ENCODE results near the gene PLAC1. TPM values are rescaled to one million over a fixed set of nuclear protein-coding genes. Genes with fewer than 3 reads are reported as not detected.

The PLAC1 gene
- total and polyA plus RNA-seq, 2 donors = 0.23 to 14.5 TPM

DNA sequence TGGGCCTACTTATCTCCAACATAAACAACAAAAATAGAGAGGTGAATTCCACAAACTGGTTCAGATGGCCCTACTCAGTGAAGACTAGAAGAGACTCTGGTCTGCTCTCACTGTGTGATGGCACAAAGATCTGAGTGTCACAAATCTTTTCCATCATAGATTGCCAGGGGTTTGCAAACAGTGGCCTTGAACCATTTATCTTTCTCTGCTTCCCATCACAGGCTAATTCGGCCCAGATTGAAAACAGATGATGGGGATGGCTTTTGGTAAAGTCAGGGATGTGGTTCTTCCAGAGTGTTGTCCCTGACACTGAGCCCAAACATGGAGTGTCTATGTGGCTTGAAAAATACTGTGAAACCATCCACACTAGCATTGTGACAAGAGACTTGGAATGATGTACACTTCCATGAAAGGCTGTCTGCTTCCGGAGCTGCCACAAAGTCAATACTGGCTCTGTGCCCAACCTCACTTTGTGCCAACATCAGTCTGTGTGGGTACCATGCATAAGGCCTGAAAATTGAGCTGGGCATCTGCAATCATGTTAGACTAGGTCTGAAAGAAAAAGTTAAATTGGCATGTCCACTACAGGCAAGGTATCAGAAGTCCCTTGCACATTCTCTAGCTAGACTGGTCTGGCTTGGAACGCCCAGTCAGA is 25.2 kb upstream of the PLAC1 start:
- WGBS = 85% methylated on average over 3 of the region's 3 CpGs
- Histone ChIP-seq H3K4me1 (ENCODE audit: insufficient read depth) (no peaks in the 10 kb centered on the region), H3K36me3 (ENCODE audit: insufficient read depth) (no peaks in the 10 kb centered on the region), H3K4me3 (ENCODE audit: low read depth, low read length) (no peak overlapping the region), H3K27ac (ENCODE audit: low read depth) (no peak overlapping the region)
- DNase-seq (ENCODE audit: extremely low spot score) = no peak

DNA sequence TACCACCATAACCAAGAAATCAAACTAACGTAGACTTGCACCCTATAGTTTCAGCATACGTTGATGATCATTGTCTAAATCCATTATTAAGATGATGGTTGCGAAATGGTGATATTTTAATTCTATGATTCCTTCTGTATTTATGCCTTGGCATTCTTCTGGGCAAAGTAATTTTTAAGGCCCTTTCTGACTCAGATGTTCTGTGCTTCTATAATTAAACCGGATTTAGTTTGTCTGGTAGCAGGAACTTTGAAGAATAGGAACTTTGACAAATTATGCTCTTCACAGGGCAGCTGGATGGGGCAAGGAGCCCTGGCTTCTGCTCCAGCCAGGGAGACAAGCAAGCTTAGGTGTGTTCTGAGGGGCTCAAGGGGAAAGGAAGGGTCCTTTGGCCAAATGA is 23.8 kb upstream of the PLAC1 start:
- Histone ChIP-seq H3K27ac (ENCODE audit: low read depth) (no peak overlapping the region), H3K36me3 (ENCODE audit: insufficient read depth) (no peaks in the 10 kb centered on the region), H3K4me1 (ENCODE audit: insufficient read depth) (no peaks in the 10 kb centered on the region), H3K4me3 (ENCODE audit: low read depth, low read length) (no peak overlapping the region)
- 89% methylated on average over 4 of the region's 4 CpGs for WGBS
- DNase-seq (ENCODE audit: extremely low spot score) = no peak

DNA sequence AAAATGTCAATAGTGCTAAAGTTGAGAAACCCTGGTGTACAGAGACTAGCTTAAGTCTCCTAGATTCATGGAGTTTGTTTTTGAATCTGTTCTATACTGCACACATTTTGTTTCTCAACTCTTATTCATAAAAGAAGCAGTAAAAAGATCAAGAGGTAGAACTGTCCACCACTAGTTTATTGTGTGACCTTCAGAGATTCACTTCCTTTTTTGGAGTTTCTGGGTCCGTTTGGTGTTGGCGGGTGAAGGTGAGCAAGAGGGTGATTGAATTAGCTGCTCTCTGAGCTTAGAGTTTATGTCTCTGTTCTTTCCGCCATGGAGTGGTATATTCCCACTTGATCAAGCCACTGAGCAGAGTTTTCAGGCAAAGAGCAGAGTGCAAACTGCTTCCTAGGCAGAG is 21.4 kb upstream of the PLAC1 start:
- H3K27ac ChIP-seq (ENCODE audit: low read depth) = no peak overlapping the region
- DNase-seq (ENCODE audit: extremely low spot score) = no peak
- H3K4me1 ChIP-seq (ENCODE audit: insufficient read depth) = no peaks in the 10 kb centered on the region
- H3K4me3 ChIP-seq (ENCODE audit: low read depth, low read length) = no peak overlapping the region
- H3K36me3 ChIP-seq (ENCODE audit: insufficient read depth) = no peaks in the 10 kb centered on the region
- WGBS = 82% methylated on average over 3 of the region's 3 CpGs

DNA sequence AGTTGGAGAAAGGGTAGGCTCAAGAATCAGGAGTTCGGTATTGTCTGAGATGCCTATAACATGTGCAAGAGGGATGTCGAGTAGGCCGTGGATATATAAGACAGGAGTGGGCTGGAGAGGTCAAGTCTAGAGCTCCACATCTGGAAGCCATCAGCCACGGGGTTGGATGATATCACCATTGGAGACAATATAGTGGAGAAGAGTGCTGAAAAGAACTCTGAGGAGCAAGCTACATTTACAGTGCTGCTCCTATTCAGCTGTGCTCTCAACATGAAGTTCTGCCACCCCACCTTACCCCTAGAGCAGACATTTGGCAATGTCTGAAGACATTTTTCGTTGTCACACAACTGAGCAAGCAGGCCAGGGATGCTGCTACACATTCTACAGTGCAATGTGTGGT is 20.9 kb upstream of the PLAC1 start:
- Histone ChIP-seq H3K4me3 (ENCODE audit: low read depth, low read length) (no peak overlapping the region), H3K36me3 (ENCODE audit: insufficient read depth) (no peaks in the 10 kb centered on the region), H3K4me1 (ENCODE audit: insufficient read depth) (no peaks in the 10 kb centered on the region), H3K27ac (ENCODE audit: low read depth) (no peak overlapping the region)
- 57% methylated on average over 5 of the region's 5 CpGs for WGBS
- no peak for DNase-seq (ENCODE audit: extremely low spot score)

DNA sequence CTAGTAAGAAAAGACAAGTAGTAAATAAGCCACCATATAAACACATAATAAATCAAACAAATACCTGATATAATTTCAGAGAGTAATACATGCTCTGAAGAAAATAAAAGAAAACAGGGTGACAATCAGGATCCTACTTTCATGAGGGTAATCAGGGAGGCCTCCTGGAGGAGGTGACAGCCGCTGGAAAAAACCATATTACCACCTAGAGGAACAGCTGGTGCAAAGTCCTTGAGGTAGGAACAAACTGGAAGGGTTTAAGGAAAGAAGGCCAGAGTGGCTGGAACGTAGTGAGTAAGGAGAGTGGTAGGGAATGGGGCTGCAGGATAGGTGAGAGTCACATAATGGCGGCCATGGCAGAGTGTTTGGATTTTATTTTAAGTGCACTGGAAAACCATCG is 19.1 kb upstream of the PLAC1 start:
- no peak for DNase-seq (ENCODE audit: extremely low spot score)
- WGBS = 98% methylated on average over 4 of the region's 4 CpGs

DNA sequence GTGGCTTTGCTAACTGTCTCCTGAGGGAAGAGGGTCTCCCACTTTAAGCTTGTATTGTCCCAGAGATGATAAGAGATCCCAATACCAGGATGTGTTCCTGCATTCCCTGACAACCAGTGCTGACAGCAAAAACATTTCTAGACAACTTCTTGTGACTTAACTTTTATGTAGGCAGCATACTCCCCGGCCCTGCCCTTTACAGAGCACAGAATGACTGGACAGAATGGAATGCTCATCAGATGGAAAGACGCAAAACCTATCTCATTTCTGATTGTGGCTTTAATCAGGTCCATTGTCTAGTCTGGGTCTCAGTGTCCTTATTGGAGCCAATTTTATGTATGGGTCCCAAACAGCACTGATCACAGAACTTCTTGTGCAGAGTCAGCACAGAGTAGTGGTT is 18.2 kb upstream of the PLAC1 start:
- 29% methylated on average over 2 of the region's 2 CpGs for WGBS
- no peak for DNase-seq (ENCODE audit: extremely low spot score)

More for the DNA sequence above, 19.1 kb upstream of the PLAC1 start:
- Histone ChIP-seq H3K36me3 (ENCODE audit: insufficient read depth) (no peaks in the 10 kb centered on the region), H3K4me3 (ENCODE audit: low read depth, low read length) (no peak overlapping the region), H3K27ac (ENCODE audit: low read depth) (no peak overlapping the region), H3K4me1 (ENCODE audit: insufficient read depth) (no peaks in the 10 kb centered on the region)

DNA sequence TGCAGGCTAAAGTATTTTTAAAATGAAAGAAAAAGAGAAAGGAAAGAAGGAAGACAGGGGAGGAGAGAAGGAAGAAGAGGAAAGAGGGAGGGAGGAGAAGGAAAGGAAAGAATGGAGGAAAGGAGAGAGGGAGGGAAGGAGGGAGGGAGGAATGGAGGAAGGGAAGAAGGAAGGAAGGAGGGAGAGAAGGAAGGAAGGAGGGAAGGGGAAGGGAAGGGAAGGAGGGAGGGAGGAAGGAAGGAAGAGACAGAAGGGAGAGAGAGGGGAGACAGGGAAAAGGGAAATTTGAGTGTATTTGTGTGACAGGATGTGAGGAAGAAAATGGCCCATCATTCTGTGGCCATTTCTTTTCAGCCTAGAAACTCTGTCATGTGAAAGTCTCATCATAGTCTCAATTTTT is 14.9 kb upstream of the PLAC1 start:
- no peak for DNase-seq (ENCODE audit: extremely low spot score)
- Histone ChIP-seq H3K4me3 (ENCODE audit: low read depth, low read length) (no peak overlapping the region), H3K27ac (ENCODE audit: low read depth) (no peak overlapping the region), H3K4me1 (ENCODE audit: insufficient read depth) (no peaks in the 10 kb centered on the region), H3K36me3 (ENCODE audit: insufficient read depth) (no peaks in the 10 kb centered on the region)

More for the DNA sequence above, 18.2 kb upstream of the PLAC1 start:
- Histone ChIP-seq H3K27ac (ENCODE audit: low read depth) (no peak overlapping the region), H3K4me1 (ENCODE audit: insufficient read depth) (no peaks in the 10 kb centered on the region), H3K4me3 (ENCODE audit: low read depth, low read length) (no peak overlapping the region), H3K36me3 (ENCODE audit: insufficient read depth) (no peaks in the 10 kb centered on the region)

DNA sequence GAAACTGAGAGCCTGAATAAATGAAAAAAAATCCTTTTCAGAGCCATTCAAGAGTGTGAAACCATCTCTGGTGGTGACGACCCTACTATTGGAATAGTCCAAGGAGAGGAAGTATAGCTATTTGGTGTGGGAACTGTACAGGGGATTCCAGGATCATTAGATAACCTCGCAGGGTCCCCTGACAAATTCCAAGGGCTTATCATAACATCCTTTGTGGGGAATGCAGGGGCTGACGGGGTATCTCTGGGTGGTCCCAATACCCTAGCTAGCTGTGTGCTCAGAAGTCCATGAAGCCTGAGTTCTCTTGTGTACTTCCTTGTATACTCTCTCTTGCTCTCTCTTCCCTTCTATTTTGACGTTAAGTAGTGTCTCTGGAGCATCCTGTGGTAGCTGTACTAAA is 13.8 kb upstream of the PLAC1 start:
- DNase-seq (ENCODE audit: extremely low spot score) = no peak
- Histone ChIP-seq H3K4me1 (ENCODE audit: insufficient read depth) (no peaks in the 10 kb centered on the region), H3K36me3 (ENCODE audit: insufficient read depth) (no peaks in the 10 kb centered on the region), H3K4me3 (ENCODE audit: low read depth, low read length) (no peak overlapping the region), H3K27ac (ENCODE audit: low read depth) (no peak overlapping the region)
- WGBS = 88% methylated on average over 4 of the region's 4 CpGs

DNA sequence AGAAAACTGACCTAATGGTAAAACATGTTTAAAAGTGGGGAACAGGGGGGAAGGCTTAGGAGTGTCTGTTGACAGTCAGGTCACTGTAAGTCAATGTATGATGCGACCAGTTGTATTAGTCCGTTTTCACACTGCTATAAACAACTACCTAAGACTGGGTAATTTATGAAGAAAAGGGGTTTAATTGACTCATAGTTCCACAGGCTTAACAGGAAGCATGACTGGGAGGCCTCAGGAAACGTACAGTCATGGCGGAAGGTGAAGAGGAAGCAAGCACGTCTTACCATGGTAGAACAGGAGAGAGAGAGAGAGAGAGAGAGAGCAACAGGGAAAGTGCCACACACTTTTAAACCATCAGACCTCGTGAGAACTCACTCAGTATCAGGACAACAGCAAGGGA is 13.0 kb upstream of the PLAC1 start:
- WGBS = 82% methylated on average over 6 of the region's 6 CpGs
- DNase-seq (ENCODE audit: extremely low spot score) = no peak
- Histone ChIP-seq H3K27ac (ENCODE audit: low read depth) (no peak overlapping the region), H3K4me3 (ENCODE audit: low read depth, low read length) (no peak overlapping the region), H3K4me1 (ENCODE audit: insufficient read depth) (no peaks in the 10 kb centered on the region), H3K36me3 (ENCODE audit: insufficient read depth) (no peaks in the 10 kb centered on the region)

DNA sequence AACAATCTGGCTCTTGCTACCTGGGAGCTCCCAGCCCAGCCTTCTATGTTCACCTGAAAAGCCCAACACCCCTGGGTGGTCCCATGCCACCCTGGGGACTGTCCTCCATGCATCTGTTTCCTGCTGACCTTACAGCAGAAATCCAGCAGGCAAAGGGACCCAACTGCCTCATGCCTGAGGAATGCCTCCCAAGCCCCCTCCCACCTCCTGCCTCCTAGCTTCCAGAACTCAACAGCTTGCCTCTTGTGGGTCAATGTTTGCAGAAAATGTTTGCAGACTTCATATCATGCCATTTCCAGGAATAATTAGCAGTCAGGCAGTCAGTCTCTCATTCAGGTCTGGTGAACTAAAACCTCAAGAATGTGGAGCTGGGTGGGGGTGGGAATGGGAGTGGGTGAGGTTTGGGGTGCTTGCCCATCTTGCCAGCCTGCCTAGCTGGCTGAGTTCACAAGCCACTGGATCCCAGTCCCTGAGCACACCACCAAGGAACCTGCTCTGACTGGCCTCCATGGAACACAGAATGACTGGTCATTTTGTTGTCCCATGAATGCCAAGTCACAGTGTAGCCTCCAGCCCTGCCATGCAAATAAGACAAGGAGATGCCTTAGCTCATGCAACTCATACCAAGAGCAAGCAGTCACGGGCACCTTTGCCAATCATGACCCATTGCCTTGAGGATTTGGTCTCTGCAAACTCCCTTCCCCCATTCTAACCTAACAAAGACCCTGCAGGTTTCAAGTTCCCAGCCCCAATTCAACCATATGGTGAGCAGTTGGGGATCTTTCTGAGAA is 12.1 kb upstream of the PLAC1 start:
- Histone ChIP-seq H3K27ac (ENCODE audit: low read depth) (no peak overlapping the region), H3K4me3 (ENCODE audit: low read depth, low read length) (no peak overlapping the region), H3K36me3 (ENCODE audit: insufficient read depth) (no peaks in the 10 kb centered on the region), H3K4me1 (ENCODE audit: insufficient read depth) (no peaks in the 10 kb centered on the region)
- no peak for DNase-seq (ENCODE audit: extremely low spot score)
- WGBS = 62% methylated on average over 1 of the region's 1 CpG

DNA sequence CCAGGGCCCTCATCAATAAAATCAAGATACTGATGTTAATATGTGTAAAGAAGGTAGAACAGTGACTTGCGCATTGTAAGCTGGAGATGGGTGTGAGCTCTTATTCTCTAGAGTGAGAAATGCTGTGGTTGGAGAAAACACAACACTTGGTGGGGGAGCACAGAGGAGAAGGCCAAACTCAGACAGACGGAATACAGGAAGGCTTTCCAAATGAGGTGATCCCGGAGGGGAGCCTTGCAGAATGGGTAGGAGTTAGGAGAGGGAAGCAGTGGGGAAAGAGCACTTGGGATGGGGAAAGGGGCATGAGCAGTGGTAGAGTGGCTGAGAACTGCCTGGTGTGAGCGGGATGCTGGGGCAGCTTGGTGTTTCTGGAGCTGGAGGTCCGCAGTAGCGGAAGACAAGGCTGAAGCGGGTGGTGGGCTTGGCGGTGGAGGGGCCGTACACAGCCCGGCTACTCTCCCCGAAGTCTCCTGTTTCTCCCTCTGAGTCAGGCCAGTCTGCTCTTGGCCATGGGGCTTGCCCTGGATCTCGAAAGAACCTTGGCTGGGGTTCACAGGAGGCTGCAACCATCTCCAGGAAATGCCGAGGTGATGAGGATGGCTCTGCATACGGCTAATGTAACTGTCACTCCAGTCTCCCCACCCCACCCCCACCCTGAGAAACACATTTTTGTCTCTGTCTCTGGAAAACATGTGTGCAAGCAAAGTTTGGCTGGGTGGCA is 11.3 kb upstream of the PLAC1 start:
- no peak overlapping the region for H3K27ac ChIP-seq (ENCODE audit: low read depth)
- DNase-seq (ENCODE audit: extremely low spot score) = no peak
- H3K4me3 ChIP-seq (ENCODE audit: low read depth, low read length) = no peak overlapping the region
- no peaks in the 10 kb centered on the region for H3K36me3 ChIP-seq (ENCODE audit: insufficient read depth)
- H3K4me1 ChIP-seq (ENCODE audit: insufficient read depth) = no peaks in the 10 kb centered on the region
- WGBS = 45% methylated on average over 14 of the region's 14 CpGs

DNA sequence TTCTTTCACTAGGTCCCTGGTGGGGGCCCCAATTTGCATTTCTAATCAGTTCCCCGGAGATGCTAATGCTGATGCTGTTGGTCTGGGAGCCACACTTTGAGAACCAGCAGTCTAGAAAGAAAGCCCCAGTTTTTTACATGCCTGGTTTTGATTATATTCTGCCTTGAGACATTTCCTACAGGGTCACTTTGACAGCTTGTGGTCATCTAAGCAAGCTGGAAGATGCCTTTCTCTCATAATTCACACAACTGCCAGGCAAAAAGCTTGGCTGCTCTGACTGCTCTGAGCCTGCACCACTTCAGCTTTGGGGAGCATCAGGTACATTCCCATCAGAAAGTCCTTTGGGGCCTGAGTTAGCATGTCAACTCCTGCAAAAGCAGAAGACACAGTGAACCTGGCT is 5.9 kb upstream of the PLAC1 start:
- no peak for DNase-seq (ENCODE audit: extremely low spot score)
- Histone ChIP-seq H3K36me3 (ENCODE audit: insufficient read depth) (no peaks in the 10 kb centered on the region), H3K27ac (ENCODE audit: low read depth) (no peak overlapping the region), H3K4me3 (ENCODE audit: low read depth, low read length) (no peak overlapping the region), H3K4me1 (ENCODE audit: insufficient read depth) (no peaks in the 10 kb centered on the region)
- 88% methylated on average over 1 of the region's 1 CpG for WGBS

DNA sequence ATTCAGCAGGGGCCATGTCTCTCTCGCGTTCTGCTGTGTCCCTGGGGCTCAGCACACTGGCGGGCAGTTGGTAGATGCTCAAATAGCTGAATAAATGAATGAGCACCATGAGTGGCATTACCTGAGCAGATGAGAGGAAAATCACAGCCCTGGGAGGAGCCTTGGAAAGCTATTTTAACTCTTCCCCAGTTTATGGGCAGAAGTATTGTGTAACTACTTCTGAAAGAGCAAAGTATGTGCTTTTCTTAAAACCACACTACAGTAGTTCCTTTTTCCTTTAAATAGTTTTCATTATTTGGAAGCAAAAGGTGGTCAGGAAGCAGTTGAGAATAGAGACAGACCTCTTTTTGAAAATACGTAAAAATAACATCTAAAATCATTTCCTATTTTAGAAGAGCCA is 3.0 kb upstream of the PLAC1 start:
- WGBS = 84% methylated on average over 4 of the region's 4 CpGs
- no peak overlapping the region for H3K4me3 ChIP-seq (ENCODE audit: low read depth, low read length)
- H3K36me3 ChIP-seq (ENCODE audit: insufficient read depth) = no peaks in the 10 kb centered on the region

DNA sequence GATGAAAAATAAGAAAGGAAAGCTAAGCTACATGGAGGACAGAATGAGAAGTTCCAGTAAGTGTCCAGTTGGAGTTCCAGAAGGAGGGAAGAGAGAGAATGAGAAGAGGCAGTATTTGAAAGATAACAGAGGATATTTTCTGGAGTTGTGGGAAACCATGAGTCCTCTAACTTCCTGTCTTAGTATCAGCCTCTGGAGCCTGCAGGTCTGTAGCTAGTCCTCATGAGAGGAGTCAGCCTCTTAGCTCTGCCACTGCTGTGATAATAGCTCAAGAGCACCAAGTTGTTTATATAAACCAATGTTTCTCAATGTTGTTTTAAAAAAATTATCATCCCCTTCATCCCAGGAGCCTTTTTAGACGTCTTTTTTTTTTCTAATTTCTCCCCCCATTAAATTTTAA is 2.4 kb upstream of the PLAC1 start:
- Histone ChIP-seq H3K36me3 (ENCODE audit: insufficient read depth) (no peaks in the 10 kb centered on the region), H3K4me3 (ENCODE audit: low read depth, low read length) (no peak overlapping the region), H3K27ac (ENCODE audit: low read depth) (no peak overlapping the region), H3K4me1 (ENCODE audit: insufficient read depth) (no peaks in the 10 kb centered on the region)
- 23% methylated on average over 1 of the region's 1 CpG for WGBS
- DNase-seq (ENCODE audit: extremely low spot score) = no peak

More for the DNA sequence above, 3.0 kb upstream of the PLAC1 start:
- Histone ChIP-seq H3K27ac (ENCODE audit: low read depth) (no peak overlapping the region), H3K4me1 (ENCODE audit: insufficient read depth) (no peaks in the 10 kb centered on the region)
- DNase-seq (ENCODE audit: extremely low spot score) = no peak

Measured in urinary bladder (tissue), 4 donors.